Uterus (tissue), 2 donors: Measurements from ENCODE around the gene FBXO17.

Experiments used
- POLR2A ChIP-seq, 2 donors: fragments of 450-650 bp; IDR thresholded peaks; one replicate each; pipeline ENCODE4 v1.6.1; 2016; ENCODE audit warnings: antibody characterized with exemption in 2 of 2, mild to moderate bottlenecking in 1 of 2, moderate library complexity in 1 of 2
- TF ChIP-seq, protein P1 (sequence below), 4 experiments: fragments of 200-600 bp in 2 of 4; fragments of 450-650 bp in 2 of 4; sonication (generic) in 2 of 4; IDR thresholded peaks; one replicate each; pipeline ENCODE4 v1.5.1; 2016 to 2019; ENCODE audit warnings: antibody characterized with exemption in 4 of 4, mild to moderate bottlenecking in 2 of 4, moderate library complexity in 1 of 4

- TF ChIP-seq, protein P1, sequence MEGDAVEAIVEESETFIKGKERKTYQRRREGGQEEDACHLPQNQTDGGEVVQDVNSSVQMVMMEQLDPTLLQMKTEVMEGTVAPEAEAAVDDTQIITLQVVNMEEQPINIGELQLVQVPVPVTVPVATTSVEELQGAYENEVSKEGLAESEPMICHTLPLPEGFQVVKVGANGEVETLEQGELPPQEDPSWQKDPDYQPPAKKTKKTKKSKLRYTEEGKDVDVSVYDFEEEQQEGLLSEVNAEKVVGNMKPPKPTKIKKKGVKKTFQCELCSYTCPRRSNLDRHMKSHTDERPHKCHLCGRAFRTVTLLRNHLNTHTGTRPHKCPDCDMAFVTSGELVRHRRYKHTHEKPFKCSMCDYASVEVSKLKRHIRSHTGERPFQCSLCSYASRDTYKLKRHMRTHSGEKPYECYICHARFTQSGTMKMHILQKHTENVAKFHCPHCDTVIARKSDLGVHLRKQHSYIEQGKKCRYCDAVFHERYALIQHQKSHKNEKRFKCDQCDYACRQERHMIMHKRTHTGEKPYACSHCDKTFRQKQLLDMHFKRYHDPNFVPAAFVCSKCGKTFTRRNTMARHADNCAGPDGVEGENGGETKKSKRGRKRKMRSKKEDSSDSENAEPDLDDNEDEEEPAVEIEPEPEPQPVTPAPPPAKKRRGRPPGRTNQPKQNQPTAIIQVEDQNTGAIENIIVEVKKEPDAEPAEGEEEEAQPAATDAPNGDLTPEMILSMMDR (IDR thresholded peaks at IDR 0.05), result no peak
- no peak for TF ChIP-seq POLR2A (IDR thresholded peaks at IDR 0.05)
Measured at GRCh38 chr19:38913958-38914357, 61.6 kb downstream of the FBXO17 start.
